OCI-LY1 (cell line): ENCODE measurements around the gene SETD1A.

ENCODE experiments used
- H2AFZ ChIP-seq: fragments of 200-600 bp; sonication (generic), shearing (Covaris generic); 2 replicates; pipeline ENCODE4 v1.6.0; 2014; ENCODE audit warnings: antibody characterized with exemption, mild to moderate bottlenecking, low read length
- H3F3A ChIP-seq: fragments of 200-600 bp; sonication (generic), shearing (Covaris generic); 2 replicates; pipeline ENCODE4 v1.6.0; 2014; ENCODE audit warnings: mild to moderate bottlenecking, antibody characterized with exemption, low read length, moderate library complexity; ENCODE audit not compliant: insufficient read depth
- H3K27ac ChIP-seq: fragments of 200-600 bp; sonication (generic); 2 replicates; pipeline ENCODE4 v1.5.1; 2014; ENCODE audit warnings: low read length, mixed run types, mild to moderate bottlenecking, low read depth; ENCODE audit not compliant: poor library complexity, severe bottlenecking
- H3K27me3 ChIP-seq: fragments of 200-600 bp; sonication (generic); 2 replicates; pipeline ENCODE4 v1.6.0; 2014; ENCODE audit warnings: antibody characterized with exemption, mild to moderate bottlenecking, low read length, moderate library complexity; ENCODE audit not compliant: insufficient read depth
- H3K36me3 ChIP-seq: fragments of 200-600 bp; sonication (generic); 2 replicates; pipeline ENCODE4 v1.6.1; 2014; ENCODE audit warnings: mild to moderate bottlenecking, antibody characterized with exemption, low read length, moderate library complexity, mixed read lengths; ENCODE audit not compliant: insufficient read depth
- H3K4me1 ChIP-seq: fragments of 200-600 bp; sonication (generic); 2 replicates; pipeline ENCODE4 v1.5.1; 2014; ENCODE audit warnings: mild to moderate bottlenecking, low read length, moderate library complexity; ENCODE audit not compliant: insufficient read depth, severe bottlenecking
- H3K4me2 ChIP-seq: fragments of 200-600 bp; sonication (generic), shearing (Covaris generic); 2 replicates; pipeline ENCODE4 v1.6.1; 2014; ENCODE audit warnings: low read length
- H3K4me3 ChIP-seq: fragments of 200-600 bp; sonication (generic); 2 replicates; pipeline ENCODE4 v1.5.1; 2014; ENCODE audit warnings: low read length, low read depth, mild to moderate bottlenecking, mixed read lengths; ENCODE audit not compliant: poor library complexity, severe bottlenecking
- H3K79me2 ChIP-seq: fragments of 200-600 bp; shearing (Covaris generic); 2 replicates; pipeline ENCODE4 v1.6.1; 2016; ENCODE audit warnings: mixed run types, low read length, mixed read lengths; ENCODE audit not compliant: insufficient read depth
- H3K9ac ChIP-seq: fragments of 200-600 bp; sonication (generic), shearing (Covaris generic); 2 replicates; pipeline ENCODE4 v1.6.1; 2014; ENCODE audit warnings: mild to moderate bottlenecking, low read length, mixed read lengths
- H3K9me2 ChIP-seq: fragments of 200-600 bp; sonication (generic), shearing (Covaris generic); 2 replicates; pipeline ENCODE4 v1.6.1; 2014; ENCODE audit warnings: low read depth, mild to moderate bottlenecking, low read length, mixed read lengths
- H3K9me3 ChIP-seq: fragments of 200-600 bp; shearing (Covaris generic); 2 replicates; pipeline ENCODE4 v1.6.1; 2014; ENCODE audit warnings: low read length, mixed read lengths
- H4K20me1 ChIP-seq: fragments of 200-600 bp; sonication (generic), shearing (Covaris generic); 2 replicates; pipeline ENCODE4 v1.6.0; 2016; ENCODE audit warnings: mild to moderate bottlenecking, low read length; ENCODE audit not compliant: insufficient read depth
- CTCF ChIP-seq: fragments of 200-600 bp; sonication (generic), shearing (Covaris generic); IDR thresholded peaks from 2 replicates; pipeline ENCODE4 v1.5.1; 2017; ENCODE audit warnings: mild to moderate bottlenecking, antibody characterized with exemption, low read length, moderate library complexity, mixed read lengths
- EZH2 ChIP-seq: fragments of 200-600 bp; sonication (generic), shearing (Covaris generic); IDR thresholded peaks from 2 replicates; pipeline ENCODE4 v1.8.0; 2017; ENCODE audit warnings: borderline replicate concordance, mixed run types, mild to moderate bottlenecking, antibody characterized with exemption, low read length, moderate library complexity, mixed read lengths

SETD1A gene

GRCh38 chr16:30986129-30986991, 28.8 kb downstream of the SETD1A start:
- no peaks in the 10 kb centered on the region for H4K20me1 ChIP-seq
- H3K27me3 ChIP-seq, result no peaks in the 10 kb centered on the region
- H3K79me2 ChIP-seq, result no peaks in the 10 kb centered on the region
- no peaks in the 10 kb centered on the region for H3F3A ChIP-seq
- no peak overlapping the region for H3K4me3 ChIP-seq
- peaks cover 27% of the 10 kb centered on the region for H3K36me3 ChIP-seq
- H3K9me3 ChIP-seq, result no peaks in the 10 kb centered on the region
- no peaks in the 10 kb centered on the region for H3K9me2 ChIP-seq
- no peak overlapping the region for H3K27ac ChIP-seq
- H3K4me2 ChIP-seq, result no peak overlapping the region
- no peak overlapping the region for H3K9ac ChIP-seq
- no peak for TF ChIP-seq CTCF
- TF ChIP-seq EZH2, result no peak
- H2AFZ ChIP-seq, result no peak overlapping the region
- H3K4me1 ChIP-seq, result peaks cover 25% of the 10 kb centered on the region

GRCh38 chr16:30987581-30988190, 30.1 kb downstream of the SETD1A start:
- H3K9me2 ChIP-seq, result no peaks in the 10 kb centered on the region
- H3K4me3 ChIP-seq, result no peak overlapping the region
- H3K79me2 ChIP-seq, result no peaks in the 10 kb centered on the region
- no peaks in the 10 kb centered on the region for H3K9me3 ChIP-seq
- no peaks in the 10 kb centered on the region for H4K20me1 ChIP-seq
- H3K27ac ChIP-seq, result no peak overlapping the region
- no peak overlapping the region for H3K4me2 ChIP-seq
- H3F3A ChIP-seq, result no peaks in the 10 kb centered on the region
- TF ChIP-seq CTCF (no peak), EZH2 (no peak)
- peaks cover 18% of the 10 kb centered on the region; the same call in 1 of the 2 replicates for H3K36me3 ChIP-seq
- no peak overlapping the region for H2AFZ ChIP-seq
- no peaks in the 10 kb centered on the region for H3K27me3 ChIP-seq
- H3K4me1 ChIP-seq, result peaks cover 33% of the 10 kb centered on the region
- no peak overlapping the region for H3K9ac ChIP-seq

- no peak overlapping the region for H2AFZ ChIP-seq
- peak overlapping the region; percentile 21 for H3K27ac ChIP-seq
- H4K20me1 ChIP-seq, result no peaks in the 10 kb centered on the region
- H3K79me2 ChIP-seq, result no peaks in the 10 kb centered on the region
- H3K27me3 ChIP-seq, result no peaks in the 10 kb centered on the region
- peaks cover under 1% of the 10 kb centered on the region; the same call in 1 of the 2 replicates for H3K36me3 ChIP-seq
- H3K9me3 ChIP-seq, result no peaks in the 10 kb centered on the region
- peak overlapping the region; percentile 14 for H3K4me3 ChIP-seq
- TF ChIP-seq EZH2, result no peak
- TF ChIP-seq CTCF, result no peak
- H3K9me2 ChIP-seq, result no peaks in the 10 kb centered on the region
- peaks cover 40% of the 10 kb centered on the region for H3K4me1 ChIP-seq
- peak overlapping the region; percentile 44; the same call in 1 of the 2 replicates for H3K4me2 ChIP-seq
- peak overlapping the region; percentile 42; the same call in 1 of the 2 replicates for H3K9ac ChIP-seq
- H3F3A ChIP-seq, result no peaks in the 10 kb centered on the region
These were observed 32.0 kb downstream of the SETD1A start for GRCh38 chr16:30989469-30990047.
